Mammary epithelial cell (primary cell): ENCODE data around the gene TARDBP.

Source experiments
- EZH2 ChIP-seq: IDR thresholded peaks from 2 replicates; pipeline ENCODE4 v1.6.1; 2012; ENCODE audit warnings: low read length, inconsistent platforms, borderline replicate concordance
- TF ChIP-seq, protein P1 (sequence below), 2 donors: IDR thresholded peaks in 1 of 2; conservative IDR thresholded peaks in 1 of 2; 2 replicates each; pipeline ENCODE4 v1.5.1; 2011 to 2012; ENCODE audit warnings: inconsistent platforms in 2 of 2, low read length in 2 of 2, mild to moderate bottlenecking in 2 of 2, control low read depth in 1 of 2, low read depth in 1 of 2; ENCODE audit not compliant: insufficient read depth in 1 of 2; ENCODE audit errors: extremely low read depth in 1 of 2

DNA sequence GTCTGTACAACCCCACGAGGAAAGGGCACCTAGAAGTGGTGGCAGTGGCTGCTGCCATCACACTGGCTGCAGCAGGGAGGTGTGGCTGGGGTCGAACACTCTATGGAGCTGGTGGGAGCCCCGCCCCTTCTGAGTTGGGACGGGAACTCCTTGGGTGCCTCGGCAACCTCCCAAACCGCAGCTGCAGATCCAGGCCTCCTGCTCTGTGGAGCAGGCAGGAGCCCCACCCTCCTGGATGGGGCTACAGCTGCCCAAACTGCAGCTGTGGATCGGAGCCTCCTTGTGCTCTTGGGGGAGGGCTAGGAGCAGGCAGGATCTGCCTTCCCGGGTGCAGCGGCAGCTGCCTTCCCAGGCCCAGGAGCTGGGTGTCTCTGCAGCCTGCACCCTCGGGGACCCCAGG is 38.9 kb upstream of the TARDBP start:
- no peak for TF ChIP-seq EZH2
- TF ChIP-seq, protein P1, sequence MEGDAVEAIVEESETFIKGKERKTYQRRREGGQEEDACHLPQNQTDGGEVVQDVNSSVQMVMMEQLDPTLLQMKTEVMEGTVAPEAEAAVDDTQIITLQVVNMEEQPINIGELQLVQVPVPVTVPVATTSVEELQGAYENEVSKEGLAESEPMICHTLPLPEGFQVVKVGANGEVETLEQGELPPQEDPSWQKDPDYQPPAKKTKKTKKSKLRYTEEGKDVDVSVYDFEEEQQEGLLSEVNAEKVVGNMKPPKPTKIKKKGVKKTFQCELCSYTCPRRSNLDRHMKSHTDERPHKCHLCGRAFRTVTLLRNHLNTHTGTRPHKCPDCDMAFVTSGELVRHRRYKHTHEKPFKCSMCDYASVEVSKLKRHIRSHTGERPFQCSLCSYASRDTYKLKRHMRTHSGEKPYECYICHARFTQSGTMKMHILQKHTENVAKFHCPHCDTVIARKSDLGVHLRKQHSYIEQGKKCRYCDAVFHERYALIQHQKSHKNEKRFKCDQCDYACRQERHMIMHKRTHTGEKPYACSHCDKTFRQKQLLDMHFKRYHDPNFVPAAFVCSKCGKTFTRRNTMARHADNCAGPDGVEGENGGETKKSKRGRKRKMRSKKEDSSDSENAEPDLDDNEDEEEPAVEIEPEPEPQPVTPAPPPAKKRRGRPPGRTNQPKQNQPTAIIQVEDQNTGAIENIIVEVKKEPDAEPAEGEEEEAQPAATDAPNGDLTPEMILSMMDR (conservative IDR thresholded peaks at IDR 0.05 in 1 of 2, IDR thresholded peaks at IDR 0.05 in 1 of 2; ENCODE audit: extremely low read depth in 1 of 2, insufficient read depth in 1 of 2, low read depth in 1 of 2, low read length in 2 of 2), result no peak
